ENCODE measurements around the gene UMAD1.

UMAD1 gene

DNA sequence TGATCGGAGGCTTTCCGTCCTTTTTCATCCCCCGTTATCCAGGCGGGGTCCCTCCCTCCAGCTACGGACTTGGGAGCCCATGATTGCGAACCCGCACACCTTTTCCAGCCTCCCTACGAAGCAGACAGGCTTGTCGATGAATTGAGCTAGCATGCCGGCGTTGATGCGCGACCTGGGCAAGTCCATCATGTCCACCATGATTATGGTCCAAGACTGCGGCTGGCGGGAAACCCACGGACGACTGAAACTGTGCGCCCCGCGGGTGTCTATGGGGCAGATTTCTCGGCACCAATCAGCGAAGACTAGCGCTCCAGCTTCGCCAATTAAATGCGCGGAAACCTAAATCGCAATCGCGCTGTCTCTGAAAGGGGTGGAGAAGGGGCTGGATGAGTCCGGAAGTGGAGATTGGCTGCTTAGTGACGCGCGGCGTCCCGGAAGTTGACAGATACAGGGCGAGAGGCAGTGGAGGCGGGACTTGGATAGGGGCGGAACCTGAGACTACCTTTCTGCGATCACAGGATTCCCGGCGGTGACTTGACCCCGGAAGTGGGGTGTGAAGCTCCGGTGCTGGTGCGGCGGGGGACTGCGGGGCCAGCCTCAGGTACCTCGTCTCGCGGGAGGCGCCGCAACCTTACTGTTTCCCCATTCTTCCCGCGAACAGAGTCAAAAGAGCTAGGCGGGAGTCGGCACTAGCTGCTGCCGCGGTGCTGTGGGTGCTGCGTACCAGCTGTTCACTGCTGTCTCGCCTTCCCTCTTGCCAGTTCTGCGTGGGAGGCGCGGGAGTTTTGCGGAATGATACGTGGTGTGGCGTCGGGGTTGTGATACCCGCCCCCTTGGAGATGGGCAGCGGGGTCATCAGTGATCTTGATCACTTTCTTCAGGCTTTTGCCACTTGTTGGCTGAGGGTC is at the start of gene UMAD1:
Gene UMAD1 (plus strand): TSS at position 532 of the 908 bp plus-strand sequence. CDS start 32,620 bp downstream, outside the sequence.
- peak; percentile 99 for DNase-seq (ENCODE audit: low spot score)

DNA sequence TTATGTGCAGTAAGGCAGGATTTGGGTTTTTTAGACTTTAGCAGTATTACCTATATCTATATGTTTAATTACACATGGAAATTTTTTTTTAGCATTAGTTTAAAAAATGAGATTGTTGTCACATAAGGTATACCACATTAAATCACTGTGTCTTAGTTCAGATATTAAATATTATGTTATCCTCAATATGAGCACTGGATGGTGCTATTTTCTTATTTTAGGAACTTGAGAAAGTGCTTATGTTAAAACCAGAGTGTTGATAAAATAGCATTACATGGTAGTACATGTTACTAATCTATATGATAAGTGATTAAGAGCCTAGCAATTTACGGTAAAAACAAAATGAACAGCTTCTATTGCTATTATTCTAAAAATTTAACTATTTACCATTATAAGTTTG is 45.1 kb upstream of the UMAD1 start:
- DNase-seq (ENCODE audit: low spot score) = peak; percentile 52

DNA sequence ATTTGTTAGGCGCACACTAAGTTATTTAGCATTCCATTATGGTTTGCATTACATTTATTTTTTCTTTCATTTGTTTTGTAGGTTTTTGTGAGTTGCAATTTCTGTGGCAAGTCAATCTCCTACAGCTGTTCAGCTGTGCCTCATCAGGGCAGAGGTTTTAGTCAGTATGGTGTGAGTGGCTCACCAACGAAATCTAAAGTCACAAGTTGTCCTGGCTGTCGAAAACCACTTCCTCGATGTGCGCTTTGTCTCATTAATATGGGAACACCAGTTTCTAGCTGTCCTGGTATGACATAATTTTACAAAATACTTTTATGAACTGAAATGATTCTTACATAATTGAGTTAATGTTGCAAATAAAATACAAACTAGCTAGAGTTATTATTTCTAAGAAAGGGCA is 44.4 kb upstream of the UMAD1 start:
- DNase-seq (ENCODE audit: low spot score) = no peak

- no peak for DNase-seq (ENCODE audit: low spot score)
Observed at GRCh38 chr7:7607010-7607409, 33.5 kb upstream of the UMAD1 start.

DNA sequence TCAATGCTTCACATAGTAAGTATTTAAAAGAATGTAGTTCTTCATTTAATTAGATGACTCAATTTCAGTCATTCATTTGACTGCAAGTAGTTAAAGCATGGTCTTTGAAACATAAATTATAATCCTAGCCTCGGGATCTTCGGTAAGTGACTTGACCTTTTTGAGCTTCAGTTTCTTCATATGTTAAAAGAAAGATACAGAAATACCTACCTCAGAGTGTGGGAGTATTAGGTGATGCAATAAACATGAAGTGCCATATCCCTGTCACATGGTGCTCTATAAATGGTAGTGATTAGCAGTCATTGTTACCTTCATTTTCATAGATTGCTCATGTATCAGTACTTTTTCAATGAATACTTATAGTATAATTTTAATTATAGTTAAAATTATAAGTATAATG is 31.2 kb upstream of the UMAD1 start:
- no peak for DNase-seq (ENCODE audit: low spot score)

- no peak for DNase-seq (ENCODE audit: low spot score)
Observed at GRCh38 chr7:7612519-7612918, 28.0 kb upstream of the UMAD1 start.

GRCh38 chr7:7613210-7613609 is 27.3 kb upstream of the UMAD1 start:
- no peak for DNase-seq (ENCODE audit: low spot score)

DNA sequence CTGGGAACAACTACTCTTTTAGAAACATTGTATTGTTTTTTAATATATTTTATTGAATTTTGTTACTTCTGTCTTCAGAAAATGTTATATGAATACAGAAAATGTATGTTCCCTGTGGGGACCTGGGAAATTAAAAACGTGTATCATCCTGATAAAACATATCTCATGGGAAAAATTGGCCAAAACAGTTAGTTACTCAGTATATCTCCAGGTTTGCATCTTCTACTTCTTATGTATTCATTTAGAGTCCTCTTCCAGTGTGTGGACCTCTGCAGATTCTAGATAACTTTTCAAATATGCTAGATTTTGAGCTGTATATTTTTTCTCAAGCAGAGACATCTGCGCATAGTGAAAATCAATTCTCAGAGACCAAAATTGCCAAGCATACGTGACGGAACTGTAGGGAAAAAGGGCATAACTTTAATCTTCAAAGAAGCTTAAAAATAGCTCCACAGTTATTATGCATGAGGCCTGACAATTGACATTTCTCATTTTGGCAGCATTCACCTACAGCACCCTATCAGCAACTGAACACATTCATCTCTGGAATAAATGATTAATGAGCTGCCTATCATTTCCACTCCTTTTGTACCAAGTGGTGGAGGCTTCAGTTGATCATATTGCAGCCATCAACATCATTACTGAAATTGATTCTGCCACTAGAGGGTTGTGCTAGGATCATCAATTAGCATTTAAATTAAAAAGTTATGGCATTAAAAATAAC is 26.4 kb upstream of the UMAD1 start:
- DNase-seq (ENCODE audit: low spot score) = no peak

- DNase-seq (ENCODE audit: low spot score) = no peak
Observed at GRCh38 chr7:7617550-7617949, 23.0 kb upstream of the UMAD1 start.

DNA sequence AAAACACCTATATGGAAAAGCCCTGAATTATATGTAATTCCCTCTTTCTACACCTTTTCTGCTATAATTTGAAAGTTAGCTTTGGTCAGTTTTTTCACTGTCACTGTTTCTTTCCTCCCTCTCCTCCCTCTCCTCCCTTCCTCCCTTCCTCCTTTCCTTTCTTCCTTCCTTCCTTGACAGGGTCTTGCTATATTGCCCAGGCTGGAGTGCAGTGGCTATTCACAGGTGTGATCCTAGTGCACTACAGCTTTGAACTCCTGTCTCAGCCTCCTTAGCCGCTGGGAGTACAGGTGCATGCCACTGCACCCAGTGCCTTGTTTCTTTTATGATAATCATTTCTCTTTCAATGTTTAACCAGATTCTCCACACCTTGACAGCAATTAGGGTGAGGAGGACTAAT is 22.1 kb upstream of the UMAD1 start:
- DNase-seq (ENCODE audit: low spot score) = no peak

DNA sequence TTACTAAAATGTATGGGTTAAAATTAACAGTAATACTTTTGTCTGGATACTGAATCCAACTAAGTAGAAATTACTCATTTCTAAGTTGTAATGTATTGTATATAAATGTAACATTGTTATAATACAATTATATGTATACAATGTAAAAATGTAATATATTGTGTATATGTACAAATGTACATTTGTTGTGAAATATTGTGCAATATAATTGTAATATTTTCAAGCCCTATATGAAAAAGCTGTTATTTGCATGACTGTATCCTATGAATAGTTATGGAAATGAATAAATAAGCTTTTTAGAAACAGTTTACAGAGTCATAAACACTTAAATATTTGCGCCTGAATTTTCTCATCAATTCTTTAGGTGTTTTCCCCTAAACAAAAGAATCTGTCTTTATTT is 20.3 kb upstream of the UMAD1 start:
- DNase-seq (ENCODE audit: low spot score) = no peak

GRCh38 chr7:7620644-7621210 is 19.8 kb upstream of the UMAD1 start:
- no peak for DNase-seq (ENCODE audit: low spot score)

DNA sequence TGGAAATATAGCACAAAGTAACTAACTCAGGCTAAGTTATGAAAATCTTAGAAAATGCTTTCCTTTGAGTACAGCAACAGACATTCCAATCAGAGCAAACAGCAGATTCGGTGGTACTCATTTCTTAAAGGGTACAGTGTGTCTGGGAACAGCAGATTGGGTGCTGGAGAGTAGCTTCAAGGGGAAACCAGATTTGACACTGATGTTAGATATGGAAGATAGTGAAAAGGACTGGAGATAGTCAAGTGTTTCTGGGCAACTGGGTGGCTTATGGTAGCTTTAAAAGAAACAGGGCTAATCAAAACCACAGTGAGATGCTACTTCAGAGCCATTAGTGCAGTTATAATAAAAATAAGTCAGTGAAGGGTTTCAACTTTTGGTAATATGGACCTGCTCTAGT is 12.1 kb upstream of the UMAD1 start:
- DNase-seq (ENCODE audit: low spot score) = no peak

- no peak for DNase-seq (ENCODE audit: low spot score)
Observed at GRCh38 chr7:7630626-7631329, 9.8 kb upstream of the UMAD1 start.

DNA sequence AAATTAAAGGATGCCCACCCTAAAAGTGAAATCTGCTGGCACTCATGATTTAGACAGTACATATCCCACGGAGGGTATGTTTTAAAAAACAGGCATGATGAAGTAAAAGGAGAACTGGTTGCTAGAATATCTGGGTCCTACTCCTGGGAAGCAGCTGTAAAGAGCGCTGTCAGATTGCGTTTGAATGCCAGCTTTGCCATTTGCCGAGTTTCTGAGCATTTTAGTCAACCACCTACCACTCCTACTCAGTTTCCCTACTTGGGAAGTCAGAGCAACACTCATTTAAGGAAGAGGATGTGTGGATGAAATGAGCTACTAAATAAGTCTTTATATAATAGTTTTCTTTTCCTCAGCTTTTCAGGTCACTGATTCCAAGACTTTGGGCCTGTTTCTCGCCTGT is 1.1 kb upstream of the UMAD1 start:
- DNase-seq (ENCODE audit: low spot score) = peak; percentile 48

DNA sequence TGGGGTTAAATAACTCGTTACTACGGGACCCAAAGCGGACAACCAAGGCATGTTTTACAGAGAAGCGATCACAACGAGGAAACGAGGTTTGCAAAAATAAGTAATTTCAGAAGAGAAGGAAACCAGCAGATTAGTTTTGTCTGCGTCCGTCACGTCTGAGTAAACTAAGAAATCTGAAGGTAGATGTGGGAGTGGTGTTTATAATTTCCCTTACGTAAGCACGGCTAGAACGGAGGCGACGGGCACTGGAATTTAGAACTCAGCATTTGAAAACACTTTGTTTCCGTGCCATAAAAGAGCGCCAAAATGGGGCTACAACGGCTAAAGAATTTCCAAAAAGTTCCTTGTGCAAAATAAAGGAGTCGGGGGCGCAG is 718 bp upstream of the UMAD1 start:
- peak; percentile 72 for DNase-seq (ENCODE audit: low spot score)

DNA sequence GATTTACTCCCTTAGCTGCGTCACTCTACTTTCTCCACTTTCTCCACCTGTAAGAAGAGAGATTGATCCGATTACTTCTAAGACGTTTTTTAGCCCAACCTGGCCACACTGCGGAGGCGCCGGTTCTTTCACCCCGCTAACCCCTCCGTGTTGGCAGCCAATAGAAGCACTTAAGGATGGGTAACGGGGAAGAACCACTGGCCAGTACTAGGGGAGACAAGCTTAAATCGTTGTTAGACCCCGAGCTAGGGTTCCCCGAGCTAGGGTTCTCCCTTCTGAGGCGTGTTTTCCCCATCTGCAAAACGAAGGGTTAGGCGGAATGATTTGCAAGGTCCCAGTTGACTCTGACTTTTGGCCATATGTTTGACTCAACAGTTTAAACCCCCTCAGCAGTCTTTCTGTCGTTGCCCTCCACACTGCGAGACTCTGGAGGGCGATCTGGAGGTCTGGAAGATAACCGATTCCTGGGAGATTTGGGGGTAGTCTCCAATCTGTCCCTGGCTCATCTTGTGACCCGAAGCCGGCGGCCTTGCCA is 644 bp downstream of the UMAD1 start:
- DNase-seq (ENCODE audit: low spot score) = peak; percentile 59

- DNase-seq (ENCODE audit: low spot score) = no peak
Observed at GRCh38 chr7:7642081-7642480, 1.5 kb downstream of the UMAD1 start.

GRCh38 chr7:7647495-7648036 is 7.0 kb downstream of the UMAD1 start:
- no peak for DNase-seq (ENCODE audit: low spot score)

DNA sequence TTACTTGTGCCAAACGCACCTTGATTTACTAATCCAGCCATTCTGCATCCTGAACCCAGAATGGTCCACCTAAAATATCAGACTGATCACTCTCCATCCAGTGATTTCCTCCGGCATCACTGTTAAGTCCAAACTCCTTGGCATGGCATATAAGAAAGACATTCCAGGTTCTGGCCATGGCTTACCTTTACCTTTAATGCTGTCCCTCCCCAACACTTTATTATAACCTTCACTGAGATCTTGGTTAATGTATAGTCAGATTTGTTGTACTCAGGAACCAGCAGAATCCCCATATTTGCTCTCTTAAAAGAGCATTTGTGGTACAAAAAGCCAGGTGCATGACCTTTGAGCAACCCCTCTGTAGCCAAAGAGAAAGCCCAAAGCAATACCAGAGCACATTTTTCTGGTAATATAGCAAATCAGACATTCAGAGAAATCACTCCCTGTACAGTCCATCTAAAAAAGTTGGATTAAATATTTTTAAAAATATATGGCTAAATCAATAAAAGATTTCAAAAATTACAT is 10.2 kb downstream of the UMAD1 start:
- no peak for DNase-seq (ENCODE audit: low spot score)

- no peak for DNase-seq (ENCODE audit: low spot score)
Observed at GRCh38 chr7:7651479-7651878, 10.9 kb downstream of the UMAD1 start.
